ENCODE data around the gene ZNF300. TPM values are rescaled to one million over a fixed set of nuclear protein-coding genes. Genes with fewer than 3 reads are reported as not detected.

ZNF300 gene
- total RNA-seq (2016; rRNA removed; fragmentation: Illumina TruSeq; extraction: Trizol), result 5.3 and 6.8 TPM in 2 replicates
- total RNA-seq (2016; cell fraction: cytosol; rRNA removed; fragmentation: Illumina TruSeq; extraction: Trizol; ENCODE audit: low read depth), result 0.71 and 0.79 TPM in 2 replicates
- 4.6 and 7.5 TPM in 2 replicates for total RNA-seq (2016; cell fraction: insoluble cytoplasmic fraction; rRNA removed; fragmentation: Illumina TruSeq; extraction: Trizol)
- 3.0 TPM in 2 replicates for total RNA-seq (2016; cell fraction: membrane; rRNA removed; fragmentation: Illumina TruSeq; extraction: Trizol)
- total RNA-seq (2016; cell fraction: nucleus; rRNA removed; fragmentation: Illumina TruSeq; extraction: Trizol), result 18.8 and 19.1 TPM in 2 replicates
- 2.5 and 2.7 TPM in 2 replicates for polyA plus RNA-seq (2011; rRNA removed)
- polyA plus RNA-seq (2011; cell fraction: cytosol; rRNA removed), result 0.54 and 0.90 TPM in 2 replicates
- polyA plus RNA-seq (2011; cell fraction: nucleus; rRNA removed), result 4.9 and 6.1 TPM in 2 replicates
- 1.9 and 2.4 TPM in 2 replicates for polyA plus RNA-seq (2012)
- polyA plus RNA-seq (2016; cell fraction: cytosol; fragmentation: Illumina TruSeq; extraction: Trizol; ENCODE audit: low read depth), result 0.36 and 0.37 TPM in 2 replicates
- 4.1 and 4.4 TPM in 2 replicates for polyA plus RNA-seq (2016; cell fraction: insoluble cytoplasmic fraction; fragmentation: Illumina TruSeq; extraction: Trizol; ENCODE audit: low read depth)
- polyA plus RNA-seq (2016; cell fraction: membrane; fragmentation: Illumina TruSeq; extraction: Trizol; ENCODE audit: low read depth), result 1.5 and 1.8 TPM in 2 replicates
- 24.8 and 25.5 TPM in 2 replicates for polyA plus RNA-seq (2016; cell fraction: nucleus; fragmentation: Illumina TruSeq; extraction: Trizol; ENCODE audit: insufficient read depth, low read depth)
- 1.6 and 2.1 TPM in 2 replicates for polyA minus RNA-seq (2011; rRNA and poly(A)+ RNA removed; ENCODE audit: low replicate concordance)
- polyA minus RNA-seq (2011; cell fraction: cytosol; rRNA and poly(A)+ RNA removed), result 0.62 and 0.99 TPM in 2 replicates
- polyA minus RNA-seq (2011; cell fraction: nucleus; rRNA and poly(A)+ RNA removed), result 25.8 and 26.1 TPM in 2 replicates
- Bru-seq, nascent RNA, result percentile 85 among the genes with signal in this experiment
- percentile 67 among the genes with signal in this experiment for BruChase-seq, experiment 1, labeled RNA remaining after a 6-hour chase
- BruChase-seq, experiment 2, labeled RNA remaining after a 2-hour chase, result percentile 75 among the genes with signal in this experiment
- long read RNA-seq, experiment 1, result 0 reads
- long read RNA-seq, experiment 2, partial matches to known transcripts, result 0 of 4 reads
- long read RNA-seq, experiment 2, other reads (novel, unspliced or antisense), result 4 of 4 reads

GRCh38 chr5:150904479-150905311, at the start of gene ZNF300:
Gene ZNF300, minus strand, starts transcription at chr5:150904980. Its CDS starts 1,825 bp downstream, at chr5:150903155.
- Histone ChIP-seq H3K79me2 (ENCODE audit: insufficient read depth, low read length) (no peaks in the 10 kb centered on the region), H3K4me3 (replicated peaks in 1 of 3; ENCODE audit: insufficient read depth in 1 of 3, low read depth in 2 of 3, low read length in 3 of 3) (peak within 1 kb of the TSS; percentile 63 to 86 (median 69)), H3K27me3 (ENCODE audit: control insufficient read depth in 1 of 2, insufficient read depth in 2 of 2, low read length in 2 of 2) (no peaks in the 10 kb centered on the region; a peak in 2 of 5 replicates), H3K9ac (ENCODE audit: insufficient read depth, low read depth, low read length) (peak within 1 kb of the TSS; percentile 96), H3K9me3 (ENCODE audit: low read length) (peaks cover 70% of the 10 kb centered on the region), H2AFZ (ENCODE audit: low read length) (peak within 1 kb of the TSS; percentile 100), H3K4me2 (ENCODE audit: low read depth, low read length) (peak within 1 kb of the TSS; percentile 80), H4K20me1 (ENCODE audit: insufficient read depth, low read length) (no peaks in the 10 kb centered on the region), H3K36me3 (replicated peaks in 1 of 2; ENCODE audit: control insufficient read depth in 1 of 2, insufficient read depth in 2 of 2, low read length in 2 of 2) (peaks cover 2 to 8% of the 10 kb centered on the region in 2 experiments; a peak in 3 of 5 replicates), H3K27ac (ENCODE audit: extremely low read length, insufficient read depth, low read length) (peak within 1 kb of the TSS; percentile 95), H3K4me1 (ENCODE audit: insufficient read depth, low read length) (peaks cover 15% of the 10 kb centered on the region)
- no TSS peak for BruUV-seq (replicated peaks)
- DNase-seq (ENCODE audit: low spot score) (peak; percentile 85), ATAC-seq (peak; percentile 100), FAIRE-seq (peak; percentile 79)
- POLR2A ChIA-PET, result interaction anchor here (1.0 kb wide), 1 partner anchor 116 kb away, joined by 3 read pairs; the partner anchor contains the start of gene GPX3
- 17% methylated on average over 34 of the region's 36 CpGs for WGBS (ENCODE audit: low lambda C conversion rate)
- intact Hi-C loops (cut with micrococcal nuclease; ENCODE audit: unreplicated experiment) (no loop called here), in situ Hi-C loops (cut with HindIII; ENCODE audit: extremely low pct_ligation_motif_present, low pct_unique_long_range_greater_than_20kb) (no loop called here)
- CTCF ChIA-PET (ENCODE audit: low intra/inter-chr PET ratio, low total read pairs), result no interaction called here
- TF ChIP-seq DZIP1 (CRISPR knock-in tag; IDR thresholded peaks at IDR 0.05) (no peak), PRDM4 (CRISPR knock-in tag; IDR thresholded peaks at IDR 0.05; ENCODE audit: borderline replicate concordance) (no peak), SP1 (IDR thresholded peaks at IDR 0.05) (no peak), SP1 (CRISPR knock-in tag; IDR thresholded peaks at IDR 0.05) (no peak), FOXP4 (CRISPR knock-in tag; IDR thresholded peaks at IDR 0.05) (peak; percentile 49; the same call in 1 of the 2 replicates), CREB1 (IDR thresholded peaks at IDR 0.05) (peak; percentile 46), CREB1 (CRISPR knock-in tag; IDR thresholded peaks at IDR 0.05) (peak; percentile 84), HCFC1 (IDR thresholded peaks at IDR 0.05; ENCODE audit: low read depth, low read length) (peak; percentile 60), FOXO1 (CRISPR knock-in tag; IDR thresholded peaks at IDR 0.05) (no peak), JUNB (CRISPR knock-in tag; IDR thresholded peaks at IDR 0.05; ENCODE audit: borderline replicate concordance) (no peak), ZNF251 (CRISPR knock-in tag; IDR thresholded peaks at IDR 0.05) (no peak)
